ENCODE measurements around the gene WNK2. TPM values are rescaled to one million over a fixed set of nuclear protein-coding genes. Genes with fewer than 3 reads are reported as not detected.

The WNK2 gene
- total RNA-seq, 1 experiment from 2014 or later: 69.4 TPM

- no peak overlapping the region for H3K18ac ChIP-seq (ENCODE audit: insufficient read length, low read depth, low read length)
- no peak overlapping the region; a peak in 1 of 5 replicates for H3K4me3 Mint-ChIP-seq
- peaks cover 3% of the 10 kb centered on the region for H4K20me1 ChIP-seq (ENCODE audit: control insufficient read depth, insufficient read depth, insufficient read length)
Observed at GRCh38 chr9:93204470-93205043, 20.6 kb downstream of the WNK2 start.

More at GRCh38 chr9:93204470-93205043, 20.6 kb downstream of the WNK2 start:
- Mint-ChIP-seq H3K4me1 (peaks cover 7 to 21% of the 10 kb centered on the region in 2 experiments), H3K27me3 (ENCODE audit: low read depth) (no peaks in the 10 kb centered on the region), H3K36me3 (ENCODE audit: insufficient read depth in 1 of 3, low read depth in 3 of 3) (peaks cover 2 to 7% (median 5%) of the 10 kb centered on the region in 3 experiments; a peak in 5 of 7 replicates), H3K9me3 (peaks cover 0 to 3% of the 10 kb centered on the region in 2 experiments; a peak in 1 of 5 replicates), H3K27ac (peak overlapping the region in 2 of 3 experiments; percentile 27 to 70; a peak in 1 of 7 replicates)
- Histone ChIP-seq H4K5ac (ENCODE audit: insufficient read length, low read depth, low read length) (no peak overlapping the region), H4K8ac (replicated peaks; ENCODE audit: insufficient read length, low read depth, low read length) (no peak overlapping the region), H2BK20ac (ENCODE audit: low read depth, low read length, poor library complexity, severe bottlenecking) (no peak overlapping the region), H3K79me2 (ENCODE audit: insufficient read depth, low read length) (peaks cover 7% of the 10 kb centered on the region; the same call in 1 of the 2 replicates), H3K9me3 (ENCODE audit: control insufficient read depth, low read depth, low read length) (no peaks in the 10 kb centered on the region), H2AK5ac (ENCODE audit: insufficient read length, low read length) (no peak overlapping the region), H3K4me2 (ENCODE audit: insufficient read depth, insufficient read length, low read length) (no peak overlapping the region), H3K23me2 (ENCODE audit: insufficient read length, low read depth, low read length, poor library complexity, severe bottlenecking) (no peaks in the 10 kb centered on the region), H3K4me1 (ENCODE audit: insufficient read depth, low read length) (no peaks in the 10 kb centered on the region), H3K23ac (ENCODE audit: insufficient read length, low read depth, low read length) (no peak overlapping the region), H3K56ac (ENCODE audit: insufficient read length, low read depth, low read length) (no peak overlapping the region), H3K27me3 (ENCODE audit: insufficient read depth, low read length) (no peaks in the 10 kb centered on the region), H3K4ac (ENCODE audit: low read depth, low read length) (no peak overlapping the region), H2AFZ (ENCODE audit: low read length) (no peak overlapping the region), H3K79me1 (ENCODE audit: insufficient read depth, low read depth, low read length, poor library complexity, severe bottlenecking) (no peaks in the 10 kb centered on the region), H3T11ph (ENCODE audit: low read length) (no peak overlapping the region), H4K91ac (ENCODE audit: insufficient read length, low read depth, low read length) (no peak overlapping the region), H2BK15ac (ENCODE audit: low read depth, low read length) (no peak overlapping the region), H3K14ac (ENCODE audit: insufficient read depth, low read length) (no peak overlapping the region; the same call in 1 of the 2 replicates), H2BK12ac (ENCODE audit: insufficient read length, low read depth, low read length) (no peak overlapping the region), H3K9ac (ENCODE audit: extremely low read depth, insufficient read length, low read length) (no peak overlapping the region), H2BK5ac (ENCODE audit: insufficient read length, low read length) (no peak overlapping the region), H3K27ac (ENCODE audit: insufficient read length, low read depth, low read length) (no peak overlapping the region), H2BK120ac (ENCODE audit: low read depth, low read length, poor library complexity, severe bottlenecking) (no peak overlapping the region)
- TF ChIP-seq, protein P1, sequence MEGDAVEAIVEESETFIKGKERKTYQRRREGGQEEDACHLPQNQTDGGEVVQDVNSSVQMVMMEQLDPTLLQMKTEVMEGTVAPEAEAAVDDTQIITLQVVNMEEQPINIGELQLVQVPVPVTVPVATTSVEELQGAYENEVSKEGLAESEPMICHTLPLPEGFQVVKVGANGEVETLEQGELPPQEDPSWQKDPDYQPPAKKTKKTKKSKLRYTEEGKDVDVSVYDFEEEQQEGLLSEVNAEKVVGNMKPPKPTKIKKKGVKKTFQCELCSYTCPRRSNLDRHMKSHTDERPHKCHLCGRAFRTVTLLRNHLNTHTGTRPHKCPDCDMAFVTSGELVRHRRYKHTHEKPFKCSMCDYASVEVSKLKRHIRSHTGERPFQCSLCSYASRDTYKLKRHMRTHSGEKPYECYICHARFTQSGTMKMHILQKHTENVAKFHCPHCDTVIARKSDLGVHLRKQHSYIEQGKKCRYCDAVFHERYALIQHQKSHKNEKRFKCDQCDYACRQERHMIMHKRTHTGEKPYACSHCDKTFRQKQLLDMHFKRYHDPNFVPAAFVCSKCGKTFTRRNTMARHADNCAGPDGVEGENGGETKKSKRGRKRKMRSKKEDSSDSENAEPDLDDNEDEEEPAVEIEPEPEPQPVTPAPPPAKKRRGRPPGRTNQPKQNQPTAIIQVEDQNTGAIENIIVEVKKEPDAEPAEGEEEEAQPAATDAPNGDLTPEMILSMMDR (conservative IDR thresholded peaks at IDR 0.05): no peak
- WGBS (ENCODE audit: extremely low coverage, insufficient read length, low lambda C conversion rate): no CpG with 5 or more reads among the region's 4 CpGs
- DNase-seq: no peak

Data from H9 (cell line).